OCI-LY7 (cell line): ENCODE data around the gene PDXDC1. TPM values are rescaled to one million over a fixed set of nuclear protein-coding genes. Genes with fewer than 3 reads are reported as not detected.
A peak's percentile ranks its signal among the peaks of the same experiment; 100 is the strongest.
"Not testable (repeated sequence)": the region's sequence is repeated elsewhere in the genome, so short reads cannot be mapped to it uniquely, and the experiment has no call there.

Experiments
- BruUV-seq: library from RNA; stranded (reverse); fragments of 400-500 nt; replicated peaks from 2 replicates; lab custom pipeline; 2021; lab: Mats Ljungman, UMichigan
- CTCF ChIA-PET: fragments of 300-600 bp; sonication (Branson Sonifier 250); formaldehyde crosslinking; loops from one replicate; lab custom pipeline; 2022; ENCODE audit warnings: antibody characterized with exemption; ENCODE audit not compliant: unreplicated experiment; lab: Charles Lee
- POLR2A ChIA-PET: fragments of 300-600 bp; sonication (Branson Sonifier 250); formaldehyde crosslinking; loops from one replicate; lab custom pipeline; 2022; ENCODE audit warnings: antibody characterized with exemption; lab: Charles Lee
- DNase-seq: peaks from one replicate; pipeline ENCODE4 v3.0.0-alpha.2; 2015; ENCODE audit warnings: low spot score
- H2AFZ ChIP-seq: fragments of 200-600 bp; sonication (generic), shearing (Covaris generic); 2 replicates; pipeline ENCODE4 v1.6.1; 2014; ENCODE audit warnings: mild to moderate bottlenecking, antibody characterized with exemption, low read length, moderate library complexity
- H3K27ac ChIP-seq: fragments of 200-600 bp; sonication (generic); 2 replicates; pipeline ENCODE4 v1.5.1; 2014; ENCODE audit warnings: mixed run types, low read depth, mild to moderate bottlenecking, moderate library complexity, low read length, inconsistent platforms; ENCODE audit not compliant: poor library complexity, severe bottlenecking
- H3K36me3 ChIP-seq: fragments of 200-600 bp; sonication (generic); 2 replicates; pipeline ENCODE4 v1.6.1; 2014; ENCODE audit warnings: mild to moderate bottlenecking, antibody characterized with exemption, low read length, moderate library complexity, mixed read lengths; ENCODE audit not compliant: insufficient read depth
- H3K4me1 ChIP-seq: fragments of 200-600 bp; sonication (generic); 2 replicates; pipeline ENCODE4 v1.5.1; 2014; ENCODE audit warnings: mild to moderate bottlenecking, low read length; ENCODE audit not compliant: insufficient read depth, poor library complexity, severe bottlenecking
- H3K4me2 ChIP-seq: fragments of 200-600 bp; sonication (generic); 2 replicates; pipeline ENCODE4 v1.6.1; 2014; ENCODE audit warnings: mild to moderate bottlenecking, low read length
- H3K4me3 ChIP-seq: fragments of 200-600 bp; sonication (generic); 2 replicates; pipeline ENCODE4 v1.5.1; 2014; ENCODE audit warnings: mild to moderate bottlenecking, low read depth, low read length; ENCODE audit not compliant: poor library complexity, severe bottlenecking
- H3K79me2 ChIP-seq: fragments of 200-600 bp; sonication (generic); 2 replicates; pipeline ENCODE4 v1.6.1; 2016; ENCODE audit warnings: low read depth, mild to moderate bottlenecking, low read length, moderate library complexity, mixed read lengths; ENCODE audit not compliant: insufficient read depth
- H3K9me2 ChIP-seq: fragments of 200-600 bp; sonication (generic); 2 replicates; pipeline ENCODE4 v1.6.1; 2016; ENCODE audit warnings: mild to moderate bottlenecking, low read length, mixed read lengths; ENCODE audit not compliant: insufficient read depth
- H3K9me3 ChIP-seq: fragments of 200-600 bp; sonication (generic); 2 replicates; pipeline ENCODE4 v1.6.1; 2014; ENCODE audit warnings: mild to moderate bottlenecking, mixed run types, low read length, mixed read lengths
- H4K20me1 ChIP-seq: fragments of 200-600 bp; sonication (generic); 2 replicates; pipeline ENCODE4 v1.6.1; 2014; ENCODE audit warnings: mild to moderate bottlenecking, antibody characterized with exemption, low read length, moderate library complexity, mixed read lengths; ENCODE audit not compliant: insufficient read depth
- intact Hi-C: fragments of 100-400 bp; cut with micrococcal nuclease; formaldehyde crosslinking; loops from one replicate; pipeline ENCODE4 v1.10.0; 2022; ENCODE audit not compliant: unreplicated experiment
- total RNA-seq, 2 experiments: library from RNA; depleted of rRNA in 1 of 2; stranded (reverse); fragments of >200 nt in 1 of 2; shearing (Covaris generic) in 1 of 2; gene quantifications; 2 replicates each; pipeline ENCODE4 v1.2.3, GENCODE V29; 2014 to 2022

PDXDC1 gene
- total RNA-seq, 2 experiments from 2014 or later = 43.0 to 83.3 TPM

DNA sequence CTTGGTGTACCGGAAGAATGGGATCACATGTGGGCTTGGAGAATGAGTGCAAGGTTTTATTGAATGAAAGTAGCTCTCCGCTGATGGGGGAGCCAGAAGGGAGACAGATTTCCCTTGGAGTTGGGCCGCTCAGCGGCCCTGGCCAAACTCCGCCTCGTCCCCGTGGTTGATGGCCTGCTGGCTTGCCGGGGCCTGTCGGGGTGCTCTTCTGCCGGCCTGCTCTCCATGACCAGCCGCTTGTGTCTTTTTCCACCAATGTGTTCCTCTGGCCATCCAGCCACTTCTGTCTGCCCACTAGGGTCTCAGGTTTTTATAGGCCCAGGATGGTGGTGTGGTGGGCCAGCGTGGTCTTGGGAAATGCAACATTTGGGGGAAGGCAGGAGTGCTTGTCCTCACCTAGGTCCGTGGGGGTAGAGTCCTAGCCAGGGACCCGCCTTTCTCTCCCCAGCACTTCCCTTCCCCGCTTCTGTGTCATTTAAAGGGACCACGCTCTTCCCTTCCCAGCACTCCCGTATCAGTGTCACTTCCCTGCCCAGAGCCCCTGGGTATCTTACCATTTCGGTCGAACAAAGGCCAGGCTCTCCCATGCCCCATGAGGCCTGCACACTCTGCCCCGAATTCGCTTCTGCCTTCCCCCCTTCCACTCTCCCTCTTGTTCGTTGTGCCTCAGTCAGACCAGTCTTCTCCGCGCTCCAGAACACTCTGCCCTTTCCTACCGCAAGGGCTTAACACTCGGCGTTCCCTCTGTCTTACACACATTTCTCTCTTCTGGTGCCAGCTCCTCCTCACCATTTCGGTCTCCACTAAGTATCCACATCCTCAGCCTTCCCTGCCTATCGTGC is 52.9 kb downstream of the PDXDC1 start:
- H3K36me3 ChIP-seq = peaks cover 53% of the 10 kb centered on the region
- POLR2A ChIA-PET, CTCF ChIA-PET, intact Hi-C loops, H3K9me2 ChIP-seq, H3K4me1 ChIP-seq, H2AFZ ChIP-seq, DNase-seq, BruUV-seq, H3K4me2 ChIP-seq, H3K4me3 ChIP-seq, H3K9me3 ChIP-seq, H3K27ac ChIP-seq, H3K79me2 ChIP-seq, H4K20me1 ChIP-seq: not testable (repeated sequence)

DNA sequence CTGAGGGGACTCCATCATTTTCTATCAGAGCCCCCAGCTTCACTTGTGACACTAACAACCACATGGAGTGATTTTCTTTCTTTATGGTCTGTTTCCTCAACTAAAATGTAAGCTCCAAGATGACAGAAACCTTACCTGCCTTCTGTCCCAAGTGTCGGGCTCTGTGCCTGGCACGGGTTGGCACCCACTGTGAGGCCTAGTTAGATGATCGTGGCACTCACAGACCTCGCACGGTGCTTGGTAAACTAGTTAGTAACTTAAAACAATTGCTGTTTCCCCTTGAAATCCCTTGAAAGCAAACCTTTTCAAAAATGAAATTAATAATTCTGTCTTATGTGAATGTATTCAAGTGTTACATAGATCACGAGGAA is 53.5 kb downstream of the PDXDC1 start:
- H2AFZ ChIP-seq, H3K4me3 ChIP-seq, H3K9me2 ChIP-seq, CTCF ChIA-PET, H4K20me1 ChIP-seq, H3K9me3 ChIP-seq, H3K4me2 ChIP-seq, intact Hi-C loops, H3K79me2 ChIP-seq, H3K4me1 ChIP-seq, DNase-seq, H3K27ac ChIP-seq, POLR2A ChIA-PET: not testable (repeated sequence)
- H3K36me3 ChIP-seq = peaks cover 53% of the 10 kb centered on the region
- BruUV-seq = TSS peak; percentile 36

DNA sequence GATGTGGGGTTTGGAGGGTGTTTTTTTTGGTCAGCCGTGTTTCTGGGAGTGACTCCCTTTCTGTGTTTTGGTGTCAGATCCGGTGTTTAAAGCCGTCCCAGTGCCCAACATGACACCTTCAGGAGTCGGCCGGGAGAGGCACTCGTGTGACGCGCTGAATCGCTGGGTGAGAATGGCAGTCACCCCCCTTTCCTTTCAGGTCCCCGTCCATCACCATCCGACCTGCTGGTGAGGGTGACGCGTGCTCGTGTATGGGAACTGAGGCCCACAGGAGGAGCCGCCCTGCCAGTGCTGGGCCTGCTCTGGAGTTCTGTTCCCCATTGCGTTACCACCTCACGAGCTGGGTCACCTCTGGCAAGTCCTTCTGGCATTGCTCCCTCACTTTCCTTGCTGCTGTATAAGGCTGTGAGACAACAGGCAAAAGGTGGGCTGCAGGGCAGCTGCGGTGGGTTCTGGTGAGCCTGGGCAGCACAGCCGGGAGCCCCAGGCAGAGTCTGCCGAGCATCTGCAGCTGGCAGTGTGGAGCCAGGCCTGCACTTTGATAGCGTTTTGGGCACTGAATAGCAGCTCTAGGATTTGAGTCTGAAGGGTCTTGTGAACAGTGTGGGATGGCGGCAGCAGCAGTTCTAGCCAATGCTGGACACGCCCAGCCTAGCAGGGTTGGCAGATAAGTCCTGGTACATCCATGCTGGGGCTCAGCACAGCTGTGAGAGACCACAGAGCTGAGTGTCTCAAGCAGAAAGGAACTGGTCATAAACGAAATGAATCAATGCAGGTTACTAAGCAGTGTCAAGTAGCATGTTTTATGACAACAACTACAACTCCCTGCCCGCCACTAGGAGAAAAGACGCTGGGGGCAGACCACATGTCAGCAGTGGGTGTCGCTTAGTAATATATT is 54.2 kb downstream of the PDXDC1 start:
- H3K4me2 ChIP-seq, H3K9me3 ChIP-seq, BruUV-seq, CTCF ChIA-PET, H3K79me2 ChIP-seq, POLR2A ChIA-PET, H2AFZ ChIP-seq, H4K20me1 ChIP-seq, H3K9me2 ChIP-seq, intact Hi-C loops, DNase-seq, H3K4me3 ChIP-seq, H3K4me1 ChIP-seq, H3K27ac ChIP-seq: not testable (repeated sequence)
- H3K36me3 ChIP-seq = peaks cover 53% of the 10 kb centered on the region

DNA sequence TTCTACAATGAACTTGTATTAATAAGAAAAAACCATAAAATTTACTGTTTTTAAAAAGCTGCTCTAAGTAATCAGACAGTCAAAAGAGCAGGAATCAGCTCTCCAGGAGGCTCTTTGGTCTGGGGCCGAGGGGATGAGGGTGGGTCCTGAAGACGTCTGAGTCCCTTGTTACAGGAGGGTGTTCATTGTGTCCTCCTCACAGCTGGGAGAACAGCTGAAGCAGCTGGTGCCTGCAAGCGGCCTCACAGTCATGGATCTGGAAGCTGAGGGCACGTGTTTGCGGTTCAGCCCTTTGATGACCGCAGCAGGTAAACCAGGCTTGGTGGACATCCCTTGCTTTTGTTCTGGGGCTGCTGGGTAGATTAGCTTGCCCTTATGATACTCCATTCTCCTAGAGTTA is 54.9 kb downstream of the PDXDC1 start:
- H3K79me2 ChIP-seq, POLR2A ChIA-PET, H2AFZ ChIP-seq, intact Hi-C loops, DNase-seq, H3K4me2 ChIP-seq, H3K27ac ChIP-seq, H4K20me1 ChIP-seq, H3K4me3 ChIP-seq, H3K9me3 ChIP-seq, BruUV-seq, H3K9me2 ChIP-seq, CTCF ChIA-PET, H3K4me1 ChIP-seq: not testable (repeated sequence)
- peaks cover 55% of the 10 kb centered on the region for H3K36me3 ChIP-seq
